ENCODE measurements around the gene CETP.
A peak's percentile ranks its signal among the peaks of the same experiment; 100 is the strongest.

CETP gene, protein sequence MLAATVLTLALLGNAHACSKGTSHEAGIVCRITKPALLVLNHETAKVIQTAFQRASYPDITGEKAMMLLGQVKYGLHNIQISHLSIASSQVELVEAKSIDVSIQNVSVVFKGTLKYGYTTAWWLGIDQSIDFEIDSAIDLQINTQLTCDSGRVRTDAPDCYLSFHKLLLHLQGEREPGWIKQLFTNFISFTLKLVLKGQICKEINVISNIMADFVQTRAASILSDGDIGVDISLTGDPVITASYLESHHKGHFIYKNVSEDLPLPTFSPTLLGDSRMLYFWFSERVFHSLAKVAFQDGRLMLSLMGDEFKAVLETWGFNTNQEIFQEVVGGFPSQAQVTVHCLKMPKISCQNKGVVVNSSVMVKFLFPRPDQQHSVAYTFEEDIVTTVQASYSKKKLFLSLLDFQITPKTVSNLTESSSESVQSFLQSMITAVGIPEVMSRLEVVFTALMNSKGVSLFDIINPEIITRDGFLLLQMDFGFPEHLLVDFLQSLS

GRCh38 chr16:56961851-56962281 lies at the start of gene CETP:
CETP (plus strand) TSS chr16:56961950; CDS start chr16:56961980, 30 bp downstream.
- DNase-seq (ENCODE audit: low spot score): no peak

DNA sequence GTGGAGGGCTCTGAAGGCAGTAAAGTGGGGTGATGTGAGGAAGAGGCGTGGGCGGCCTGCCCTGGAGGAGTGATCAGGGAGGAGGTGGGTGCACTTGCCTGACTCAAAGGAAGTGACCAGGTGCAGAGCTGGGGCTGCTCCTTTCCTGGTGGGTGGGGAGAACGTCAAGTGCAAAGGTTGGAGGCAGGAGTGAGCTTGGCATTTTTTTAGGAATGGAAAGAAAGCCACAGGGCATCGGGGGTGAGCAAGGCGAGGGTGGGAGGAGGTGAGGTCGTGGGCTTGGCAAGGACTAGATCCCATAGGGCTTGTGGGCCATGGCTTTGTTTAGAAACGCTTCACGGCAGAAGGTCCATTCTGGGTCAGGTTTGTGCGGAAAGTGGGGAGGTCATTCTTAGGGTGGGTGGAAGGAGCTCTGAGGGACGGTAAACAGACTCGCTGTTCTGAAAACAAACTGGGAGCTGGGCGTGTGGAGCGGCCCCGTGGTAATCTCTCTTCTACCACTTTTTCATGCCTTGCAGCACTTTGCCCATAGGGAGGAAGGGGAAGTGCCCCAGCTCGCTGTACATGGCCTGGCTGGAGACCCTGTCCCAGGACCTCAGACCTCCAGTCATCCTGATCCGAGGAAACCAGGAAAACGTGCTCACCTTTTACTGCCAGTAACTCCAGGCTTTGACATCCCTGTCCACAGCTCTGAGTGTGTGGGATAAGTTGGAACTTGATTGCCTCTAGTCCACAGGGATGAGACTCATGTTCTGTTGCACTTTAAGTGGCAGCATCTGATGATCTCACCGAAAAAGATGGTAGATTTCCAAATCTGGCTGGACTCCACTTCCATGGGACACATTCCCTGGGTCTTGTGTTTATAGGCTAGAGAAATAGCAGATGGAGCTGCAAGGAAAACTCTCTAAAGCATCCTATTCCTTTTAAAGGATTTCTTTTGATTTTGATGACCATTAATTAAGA lies 48.7 kb upstream of the CETP start:
- DNase-seq (ENCODE audit: low spot score): no peak

DNA sequence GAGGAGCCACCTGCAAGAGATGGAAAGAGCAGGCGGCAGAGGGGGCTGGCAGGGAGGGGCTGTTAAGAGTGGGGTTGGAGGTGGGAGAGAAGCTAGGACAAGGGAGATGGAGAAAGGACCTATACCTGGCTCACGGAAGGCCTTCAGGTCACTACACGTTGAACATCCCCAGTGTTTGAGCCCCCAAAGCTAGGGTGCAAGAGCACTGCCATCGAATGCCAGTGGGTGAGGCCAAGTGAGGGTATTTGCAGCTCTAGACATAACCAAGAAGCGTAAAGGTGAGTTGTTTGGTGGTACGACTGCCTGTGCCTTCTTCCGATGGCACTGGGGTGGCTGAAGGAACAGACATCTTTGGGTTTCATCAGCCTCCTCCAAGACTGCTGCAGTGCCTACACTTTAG lies 46.9 kb upstream of the CETP start:
- DNase-seq (ENCODE audit: low spot score): no peak

GRCh38 chr16:56915336-56916119 lies 46.2 kb upstream of the CETP start:
- DNase-seq (ENCODE audit: low spot score): no peak

DNA sequence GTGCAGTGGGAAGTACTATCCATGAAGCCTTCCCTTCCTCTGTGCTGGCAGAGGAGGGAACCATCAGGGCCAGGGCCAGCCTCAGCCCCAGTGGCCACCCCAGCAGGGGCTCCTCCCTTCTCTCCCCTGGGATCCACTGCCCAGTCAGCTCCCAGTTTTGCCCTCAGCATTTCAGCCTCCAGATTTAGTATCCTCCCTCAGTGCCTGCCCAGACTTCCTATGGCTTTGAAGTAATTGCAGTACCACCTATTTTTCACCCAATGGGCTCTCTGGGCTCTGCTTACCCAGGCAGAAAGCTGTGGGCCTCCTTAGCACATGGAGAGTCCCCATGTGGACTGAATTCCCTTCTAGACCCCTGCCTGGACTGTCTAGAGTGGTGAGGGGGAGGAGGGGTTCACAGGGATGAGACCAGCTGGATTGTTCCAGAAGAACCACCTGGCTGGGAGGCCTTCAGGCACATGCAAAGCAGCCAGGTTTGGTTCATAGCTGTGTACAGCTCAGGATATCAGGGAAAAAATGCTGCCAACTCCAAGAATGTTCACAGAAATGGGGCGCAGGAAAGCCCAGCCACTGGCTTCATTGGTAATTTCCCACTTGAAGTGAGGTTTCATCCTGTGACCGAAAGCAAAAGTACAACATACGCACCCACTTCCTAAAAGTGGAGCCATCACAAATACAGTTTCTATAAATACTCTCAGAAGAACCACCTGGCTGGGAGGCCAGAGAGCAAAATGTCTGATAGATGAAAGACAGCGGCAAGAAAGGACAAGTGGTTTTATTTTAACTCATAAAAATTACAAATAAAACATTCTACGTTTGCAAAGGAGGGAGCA lies 45.0 kb upstream of the CETP start:
- DNase-seq (ENCODE audit: low spot score): no peak

- DNase-seq (ENCODE audit: low spot score): no peak
Measured at GRCh38 chr16:56918467-56919012, 43.2 kb upstream of the CETP start.

DNA sequence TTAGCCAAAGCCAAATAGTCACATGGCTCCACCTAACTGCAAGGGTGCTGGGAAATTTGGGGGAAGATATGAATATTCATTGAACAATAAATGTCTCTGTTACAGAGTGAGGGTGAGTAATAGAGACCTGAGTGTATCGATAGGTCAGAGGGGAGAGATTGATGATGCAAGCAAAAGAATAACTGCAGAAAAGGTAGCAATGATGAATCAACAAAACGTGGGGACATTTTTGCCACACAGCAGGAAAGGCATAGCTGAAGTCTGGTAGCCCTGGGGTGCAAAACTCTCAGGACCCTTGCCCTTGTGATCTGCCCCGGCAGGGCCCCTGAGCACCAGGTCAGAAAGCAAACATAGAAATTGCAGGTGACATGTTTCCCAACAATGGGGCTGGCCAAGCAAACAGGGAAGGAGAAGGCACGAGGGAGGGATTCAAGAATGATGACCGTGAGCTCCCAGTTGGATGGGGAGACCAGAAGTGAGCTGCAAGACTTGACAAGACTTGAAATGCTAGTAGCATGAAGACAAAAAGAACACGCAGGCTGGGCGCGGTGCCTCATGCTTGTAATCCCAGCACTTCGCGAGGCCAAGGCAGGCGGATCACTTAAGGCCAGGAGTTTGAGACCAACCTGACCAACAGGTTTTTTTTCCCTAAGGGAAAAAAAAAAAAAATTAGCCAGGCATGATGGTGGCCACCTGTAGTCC lies 42.5 kb upstream of the CETP start:
- no peak for DNase-seq (ENCODE audit: low spot score)

GRCh38 chr16:56921571-56921970 lies 40.2 kb upstream of the CETP start:
- DNase-seq (ENCODE audit: low spot score): no peak

- no peak for DNase-seq (ENCODE audit: low spot score)
Measured at GRCh38 chr16:56923481-56924091, 38.2 kb upstream of the CETP start.

DNA sequence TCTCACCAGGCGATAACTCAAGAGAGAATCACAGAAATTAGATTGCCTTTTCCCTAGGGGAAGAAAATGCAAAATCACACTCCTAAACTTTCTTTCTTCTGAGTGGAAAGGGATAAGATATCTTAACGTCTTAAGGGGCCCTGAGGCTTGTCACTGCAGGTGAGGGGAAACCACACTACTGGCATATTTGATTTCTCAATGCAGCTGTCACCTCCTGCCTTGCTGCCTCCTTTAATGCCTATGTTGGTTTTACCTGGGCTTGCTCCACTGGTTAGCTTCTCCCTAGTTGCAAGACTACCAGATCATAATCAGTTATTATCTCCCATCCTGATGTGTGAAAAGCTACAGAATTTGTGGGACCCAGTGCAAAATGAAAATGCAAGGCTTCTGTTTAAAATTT lies 34.3 kb upstream of the CETP start:
- DNase-seq (ENCODE audit: low spot score): no peak

- no peak for DNase-seq (ENCODE audit: low spot score)
Measured at GRCh38 chr16:56929639-56930038, 32.1 kb upstream of the CETP start.

DNA sequence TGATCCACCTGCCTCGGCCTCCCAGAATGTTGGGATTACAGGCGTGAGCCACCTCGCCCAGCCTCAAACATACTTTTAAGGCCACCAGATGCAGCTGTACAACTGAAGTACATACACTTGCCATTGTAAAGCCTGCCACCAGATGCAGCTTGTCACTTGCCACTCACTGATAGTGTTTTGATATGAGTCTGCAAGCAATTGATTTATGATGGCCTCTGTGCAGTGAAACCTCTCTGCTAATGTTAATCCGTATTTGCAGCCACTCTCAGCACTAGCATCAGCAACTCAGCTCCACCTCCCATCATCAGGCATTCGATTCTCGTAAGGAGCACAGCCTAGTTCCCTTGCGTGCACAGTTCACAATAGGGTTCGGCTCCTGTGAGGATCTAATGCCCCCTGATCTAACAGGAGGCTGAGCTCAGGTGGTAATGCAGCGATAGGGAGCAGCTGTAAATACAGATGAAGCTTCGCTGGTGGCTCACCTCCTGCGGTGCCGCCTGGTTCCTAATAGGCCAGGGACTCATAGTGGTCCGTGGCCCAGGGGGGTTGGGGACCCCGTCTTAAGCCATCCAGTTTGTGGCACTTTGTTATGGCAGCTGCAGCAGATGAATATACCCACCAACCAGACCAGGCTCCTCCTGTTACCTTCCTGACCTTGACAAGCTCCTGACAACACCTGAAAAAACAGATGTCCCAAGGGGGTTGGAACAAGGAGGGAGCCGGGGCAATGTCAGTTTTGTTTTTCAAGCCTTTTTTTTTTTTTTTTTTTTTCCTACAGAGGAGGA lies 31.1 kb upstream of the CETP start:
- DNase-seq (ENCODE audit: low spot score): no peak

DNA sequence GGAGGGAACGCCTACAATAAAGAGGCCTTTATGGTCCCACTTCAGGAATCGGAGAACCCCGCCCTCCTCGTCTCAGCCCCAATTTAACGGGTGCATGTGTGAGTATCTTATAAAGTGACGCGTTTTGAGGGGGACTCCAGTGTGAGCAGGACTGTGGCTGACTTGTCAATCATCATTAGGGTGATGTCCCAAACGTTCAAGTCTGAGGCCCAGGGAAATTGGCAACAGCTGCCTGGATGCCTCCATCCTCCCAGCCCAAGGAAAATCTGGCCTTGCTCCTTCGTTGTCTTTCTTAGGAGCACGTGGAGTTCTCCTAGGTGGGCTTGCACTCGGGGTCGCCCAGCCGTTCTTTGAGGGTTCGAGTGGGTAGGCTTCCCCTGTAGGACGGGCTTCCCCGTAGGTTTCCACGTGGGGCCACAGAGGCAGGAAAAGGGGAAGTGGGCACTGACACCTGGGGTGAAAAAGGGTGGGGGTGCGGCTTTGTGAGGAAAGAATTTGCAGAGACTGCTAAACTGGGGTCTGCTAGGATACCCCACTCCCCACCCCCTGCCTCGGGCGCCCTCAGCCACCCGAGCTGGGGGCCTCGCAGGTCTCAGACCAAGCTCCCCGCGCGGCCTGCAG lies 30.4 kb upstream of the CETP start:
- no peak for DNase-seq (ENCODE audit: low spot score)

GRCh38 chr16:56931892-56932720 lies 29.6 kb upstream of the CETP start, which contains the start of gene HERPUD1:
HERPUD1 (plus strand) TSS chr16:56932142; CDS start chr16:56932245, 103 bp downstream.
- DNase-seq (ENCODE audit: low spot score): peak; percentile 98

- DNase-seq (ENCODE audit: low spot score): peak; percentile 81
Measured at GRCh38 chr16:56932721-56933619, 28.8 kb upstream of the CETP start.
